H1 (cell line): Measurements from ENCODE around the gene PPIF. TPM values are rescaled to one million over a fixed set of nuclear protein-coding genes. Genes with fewer than 3 reads are reported as not detected.

Experiments used
- SP4 ChIP-seq: IDR thresholded peaks from 2 replicates; pipeline ENCODE4 v1.6.1; 2012; ENCODE audit warnings: low read length, inconsistent platforms
- TAF7 ChIP-seq: optimal IDR thresholded peaks from 2 replicates; pipeline ENCODE3; 2011; ENCODE audit warnings: low read depth, mild to moderate bottlenecking, inconsistent platforms, low read length, moderate library complexity, borderline replicate concordance
- polyA plus RNA-seq, 7 experiments: library from polyadenylated mRNA; depleted of rRNA in 3 of 7; stranded (reverse) in 5 of 7; unstranded in 2 of 7; fragments of >200 nt in 5 of 7; fragments of 200-250 nt in 2 of 7; gene quantifications; 1 replicate in 5 of 7; 2 replicates in 1 of 7; 4 replicates in 1 of 7; pipeline versions ENCODE4 v1.2.1 to v1.2.3, GENCODE V29; 2011 to 2013; ENCODE audit warnings: missing spikeins in 2 of 7, mixed read lengths in 2 of 7
- total RNA-seq: library from RNA; stranded (reverse); fragmentation: NEBNext Ultra II Directional; extraction: Animal tissue kit (Norgen Biotek cat#: 25700); gene quantifications from 2 replicates; pipeline ENCODE4 v1.2.1, GENCODE V29; 2021

PPIF gene
- total and polyA plus RNA-seq, 2 of the 8 experiments (the other 6 are each of a cell fraction or from before 2014, with no cell fraction given), result 70.2 to 77.6 TPM

DNA sequence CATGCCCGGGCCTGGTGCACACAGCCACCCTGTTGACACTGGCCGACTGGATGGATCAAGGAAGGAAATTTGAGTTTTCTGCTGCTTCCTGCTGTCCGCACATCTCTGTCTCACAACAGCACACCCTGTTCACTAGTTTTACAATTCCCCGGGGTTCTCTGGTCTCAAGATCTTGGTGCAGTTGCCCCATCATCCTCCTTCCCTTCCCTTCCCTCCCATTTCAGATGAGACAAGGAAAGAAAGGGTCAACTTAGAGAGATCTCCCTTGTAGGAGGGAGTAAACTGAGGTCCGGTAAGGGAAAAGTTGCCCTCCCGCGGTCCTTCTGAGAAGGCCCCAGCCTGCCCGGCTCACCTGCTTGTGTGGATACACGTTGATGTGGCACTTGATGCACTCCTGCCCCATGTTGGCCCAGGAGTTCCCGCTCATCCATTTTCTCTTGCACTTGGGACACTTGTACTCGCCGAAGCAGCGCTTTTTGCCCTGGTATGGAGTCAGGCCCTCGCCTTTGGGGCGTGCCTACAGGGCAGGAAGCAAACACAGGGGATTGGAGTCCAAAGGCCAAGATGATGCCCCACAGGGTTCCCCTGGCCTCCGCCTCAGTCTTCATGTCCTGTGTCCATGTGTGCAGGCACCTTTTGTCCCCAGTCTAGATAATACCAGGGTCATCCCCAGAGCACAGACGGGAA, 46.8 kb downstream of the PPIF start (continued):
- TF ChIP-seq SP4, result no peak
- no peak for TF ChIP-seq TAF7
